Astrocyte of the hippocampus (primary cell): Measurements from ENCODE around the gene DRC1.
"Not testable (repeated sequence)": the region's sequence is repeated elsewhere in the genome, so short reads cannot be mapped to it uniquely, and the experiment has no call there.

Source experiments
- DNase-seq: peaks from one replicate; pipeline ENCODE4 v3.0.0; 2011; ENCODE audit warnings: low read depth, low spot score

Gene DRC1

GRCh38 chr2:26463244-26464192 lies 61.8 kb downstream of the DRC1 start:
- DNase-seq: no peak

DNA sequence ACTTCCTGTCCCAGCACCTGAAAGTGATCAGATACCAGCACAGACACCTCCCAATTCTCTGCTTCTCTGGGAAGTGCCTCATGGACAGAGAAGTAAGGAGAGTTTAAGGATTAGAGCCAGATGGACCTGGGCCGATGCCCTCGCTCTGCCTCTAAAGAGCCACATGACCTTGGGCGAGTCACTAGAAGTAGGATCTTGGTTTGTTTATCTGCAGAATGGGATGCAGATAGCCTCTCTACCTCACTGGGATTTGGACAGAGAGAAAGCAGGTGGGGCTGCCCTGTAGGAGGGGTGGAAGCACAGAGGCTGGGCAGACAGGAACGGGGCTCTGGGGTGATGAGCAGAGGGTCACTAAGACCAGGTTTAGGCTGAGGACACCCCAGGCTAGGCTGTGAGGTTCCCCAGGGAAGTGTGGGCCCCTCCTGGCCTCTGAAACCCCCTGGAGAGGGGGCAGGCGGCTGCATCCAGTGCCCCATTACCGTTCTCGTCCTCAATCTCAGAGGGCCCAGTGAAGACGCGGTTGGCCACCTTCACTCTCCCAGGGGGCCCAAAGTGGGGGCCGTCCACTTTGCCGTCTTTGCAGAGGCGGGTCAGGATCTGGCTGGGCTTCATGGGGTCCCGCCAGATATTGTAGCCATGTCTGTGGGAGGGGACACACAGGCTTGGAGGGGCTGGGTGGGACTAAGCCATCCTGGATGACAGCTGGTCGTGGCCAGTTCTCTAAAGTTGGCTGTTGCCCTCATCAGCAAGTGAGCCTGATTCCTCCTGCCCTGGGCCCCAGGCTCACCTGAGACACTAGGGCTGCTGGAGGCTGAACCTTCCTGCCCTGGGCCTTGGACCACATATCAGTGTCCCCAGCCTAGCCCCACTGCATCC lies 62.9 kb downstream of the DRC1 start:
- DNase-seq: no peak

DNA sequence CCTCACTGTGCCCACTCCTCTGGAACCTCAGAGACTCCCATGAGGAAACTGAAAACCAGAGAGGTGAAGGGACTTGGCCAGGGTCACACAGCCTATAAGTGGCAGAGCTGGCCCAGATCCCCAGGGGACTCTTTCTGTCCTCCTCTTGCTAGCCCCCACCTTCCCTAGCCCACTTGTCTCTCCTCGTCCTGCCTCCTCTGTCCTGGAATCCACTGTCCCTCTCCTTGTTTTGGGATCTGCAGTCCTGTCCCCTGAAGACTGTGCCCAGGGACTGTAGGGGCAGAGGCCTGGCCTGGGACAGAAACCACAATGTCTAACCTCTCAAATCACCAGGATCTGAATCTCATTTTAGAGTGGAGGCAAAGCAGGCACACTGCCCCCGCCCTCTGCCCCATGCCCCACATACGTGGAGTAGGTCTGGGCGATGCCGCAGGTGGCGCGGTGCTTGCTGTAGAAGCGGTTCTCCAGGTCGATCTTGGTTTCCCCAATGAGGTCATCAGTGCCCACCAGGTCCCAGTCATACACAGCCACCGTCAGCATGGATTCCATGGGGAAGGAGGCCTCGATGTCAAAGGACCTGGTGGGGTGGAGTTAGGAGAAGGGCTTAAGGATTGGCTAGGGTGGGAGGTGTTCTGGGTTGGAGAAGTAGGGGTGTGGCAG lies 63.7 kb downstream of the DRC1 start:
- no peak for DNase-seq

GRCh38 chr2:26465981-26466471 lies 64.3 kb downstream of the DRC1 start:
- no peak for DNase-seq

GRCh38 chr2:26466662-26467310 lies 65.1 kb downstream of the DRC1 start:
- DNase-seq: no peak

DNA sequence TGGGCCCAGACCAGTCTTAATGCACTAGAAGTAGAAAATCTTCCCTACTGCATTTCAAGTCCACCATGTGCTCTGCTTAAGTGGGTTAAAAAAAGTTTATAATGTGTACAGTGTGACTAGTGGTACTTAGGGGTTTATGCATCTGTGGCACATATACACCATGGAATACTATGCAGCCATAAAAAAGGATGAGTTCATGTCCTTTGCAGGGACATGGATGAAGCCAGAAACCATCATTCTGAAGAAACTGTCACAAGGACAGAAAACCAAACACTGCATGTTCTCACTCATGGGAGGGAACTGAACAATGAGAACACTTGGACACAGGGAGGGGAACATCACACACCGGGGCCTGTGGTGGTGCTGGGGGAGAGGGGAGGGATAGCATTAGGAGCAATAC lies 66.8 kb downstream of the DRC1 start:
- DNase-seq: not testable (repeated sequence)

- peak; percentile 82 for DNase-seq
These were observed 67.5 kb downstream of the DRC1 start for GRCh38 chr2:26469092-26469710.

- no peak for DNase-seq
These were observed 68.2 kb downstream of the DRC1 start for GRCh38 chr2:26469955-26470354.

GRCh38 chr2:26470601-26471260 lies 69.0 kb downstream of the DRC1 start:
- no peak for DNase-seq

DNA sequence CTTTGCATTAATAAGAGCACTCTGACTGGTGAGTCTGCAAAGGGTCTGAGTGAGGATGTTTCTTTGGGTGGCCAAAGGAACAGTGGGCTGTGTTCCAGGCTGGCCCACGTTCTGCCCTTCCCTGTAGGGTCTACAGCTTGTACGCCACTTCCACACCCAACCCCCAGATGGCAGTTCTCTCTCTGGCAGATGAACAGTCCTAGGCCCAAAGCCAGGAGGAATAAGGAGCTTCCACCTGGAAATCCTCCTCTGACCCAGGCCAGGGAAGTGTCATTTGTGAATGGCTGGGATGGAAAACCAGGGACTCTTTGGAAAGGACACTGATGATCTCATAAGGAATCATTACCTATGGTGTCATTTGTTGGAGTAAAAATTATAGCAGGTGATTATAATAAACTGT lies 69.6 kb downstream of the DRC1 start:
- no peak for DNase-seq

GRCh38 chr2:26471766-26472706 lies 70.3 kb downstream of the DRC1 start:
- no peak for DNase-seq

DNA sequence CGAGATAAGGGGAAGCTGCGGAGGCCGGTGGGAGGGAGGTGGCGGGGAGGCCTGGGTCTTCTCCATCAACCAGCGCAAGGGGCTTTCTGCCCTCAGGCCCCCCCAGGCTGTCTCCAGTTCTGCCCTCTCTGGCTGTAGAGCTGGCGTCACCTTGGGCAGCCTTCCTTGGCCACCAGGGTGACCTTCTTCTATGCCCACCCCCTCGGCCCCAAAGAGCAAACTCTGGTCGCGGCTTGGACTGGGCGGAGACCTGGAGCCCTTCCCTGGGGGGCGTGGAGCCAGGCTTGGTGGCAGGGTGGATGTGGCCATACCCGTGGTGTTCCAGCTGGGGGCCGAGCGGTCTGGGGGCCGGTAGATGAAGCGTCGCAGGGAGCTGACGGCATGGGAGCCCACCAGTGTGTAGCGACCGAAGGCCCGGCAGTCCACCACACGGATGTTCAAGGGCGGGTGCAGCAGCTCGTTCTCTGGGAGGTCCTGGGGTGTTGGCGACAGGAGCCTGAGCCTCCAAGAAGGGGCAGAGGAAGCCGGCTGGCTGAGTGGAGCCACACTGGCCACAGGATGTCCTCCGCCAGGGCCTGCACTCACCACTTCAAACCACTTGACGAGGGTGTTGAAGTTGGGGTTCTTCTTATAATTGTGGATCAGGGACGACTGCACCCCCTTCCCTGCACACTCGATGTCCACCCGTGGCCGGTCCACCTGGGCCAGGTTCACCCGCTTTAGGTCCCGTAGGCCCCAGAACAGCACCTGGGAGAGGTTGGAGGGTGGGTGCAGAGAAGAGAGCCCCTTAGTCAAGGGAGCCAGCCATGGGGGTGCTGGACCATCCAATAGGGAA lies 71.3 kb downstream of the DRC1 start:
- DNase-seq: no peak

GRCh38 chr2:26473796-26474195 lies 72.1 kb downstream of the DRC1 start:
- DNase-seq: no peak

- DNase-seq: no peak
These were observed 72.6 kb downstream of the DRC1 start for GRCh38 chr2:26474261-26474785.

GRCh38 chr2:26475037-26475436 lies 73.3 kb downstream of the DRC1 start:
- no peak for DNase-seq

DNA sequence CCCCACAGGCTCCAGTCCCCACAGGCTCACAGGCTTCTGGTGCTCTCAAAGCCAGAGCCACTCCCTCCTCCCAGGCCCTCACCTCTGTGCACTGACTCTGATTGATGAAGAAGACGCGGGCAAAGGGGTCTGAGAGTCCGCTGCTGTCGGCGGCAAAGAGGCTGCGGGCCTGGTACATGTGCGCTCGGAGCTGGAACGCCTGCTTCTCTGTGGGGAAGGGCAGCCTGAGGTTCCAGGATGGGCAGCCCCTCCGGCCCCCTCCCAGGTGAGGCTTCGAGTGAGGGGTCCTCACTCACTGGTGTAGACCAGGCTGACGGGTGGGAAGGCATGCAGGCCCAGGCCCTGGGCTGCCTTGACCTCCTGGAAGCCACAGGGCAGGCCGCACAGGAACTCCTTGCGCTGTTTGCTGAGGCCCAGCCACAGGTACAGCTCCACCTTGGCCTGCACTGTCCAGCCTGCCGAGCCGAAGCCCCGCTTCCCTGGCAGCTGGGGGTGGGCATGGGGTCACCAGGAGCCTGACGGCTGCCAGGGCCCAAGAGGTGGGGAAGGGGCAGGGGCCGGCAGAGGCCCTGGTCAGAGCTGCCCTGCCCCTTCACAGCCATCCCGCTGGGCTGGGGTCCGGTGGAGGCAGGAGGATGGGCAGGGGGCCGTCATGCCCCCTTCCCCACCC lies 74.2 kb downstream of the DRC1 start:
- DNase-seq: no peak

- no peak for DNase-seq
These were observed 75.6 kb downstream of the DRC1 start for GRCh38 chr2:26477126-26477910.
